Hepatocyte (in vitro differentiated cells): ENCODE data around the gene HIRA. TPM values are rescaled to one million over a fixed set of nuclear protein-coding genes. Genes with fewer than 3 reads are reported as not detected.

Experiments
- DNase-seq: peaks from one replicate; pipeline ENCODE4 v3.0.0-alpha.2; 2016; ENCODE audit warnings: low spot score
- H2AFZ ChIP-seq: fragments of 200-600 bp; sonication (generic); 2 replicates; pipeline ENCODE4 v1.6.0; 2016; ENCODE audit warnings: antibody characterized with exemption, mild to moderate bottlenecking
- H3K27ac ChIP-seq: fragments of 200-600 bp; sonication (generic); 2 replicates; pipeline ENCODE4 v1.5.1; 2016; ENCODE audit warnings: mild to moderate bottlenecking
- H3K27me3 ChIP-seq: fragments of 200-600 bp; sonication (generic); 2 replicates; pipeline ENCODE4 v1.6.1; 2016
- H3K36me3 ChIP-seq: fragments of 200-600 bp; sonication (generic); replicated peaks from 2 replicates; pipeline ENCODE4 v1.5.1; 2016; ENCODE audit warnings: low read depth; ENCODE audit not compliant: insufficient read depth
- H3K4me1 ChIP-seq: fragments of 200-600 bp; sonication (generic); 2 replicates; pipeline ENCODE4 v1.5.1; 2016; ENCODE audit warnings: mild to moderate bottlenecking, moderate library complexity; ENCODE audit not compliant: insufficient read depth
- H3K4me2 ChIP-seq: fragments of 200-600 bp; sonication (generic); 2 replicates; pipeline ENCODE4 v1.6.0; 2016
- H3K4me3 ChIP-seq: fragments of 200-600 bp; sonication (generic); 2 replicates; pipeline ENCODE4 v1.5.1; 2016; ENCODE audit warnings: mild to moderate bottlenecking
- H3K79me2 ChIP-seq: fragments of 200-600 bp; sonication (generic); 2 replicates; pipeline ENCODE4 v1.6.0; 2017; ENCODE audit warnings: mild to moderate bottlenecking
- H3K9me2 ChIP-seq: fragments of 200-600 bp; sonication (generic); replicated peaks from 2 replicates; pipeline ENCODE4 v1.6.0; 2017; ENCODE audit warnings: mild to moderate bottlenecking; ENCODE audit not compliant: insufficient read depth
- H3K9me3 ChIP-seq: fragments of 200-600 bp; sonication (generic); 2 replicates; pipeline ENCODE4 v1.5.1; 2016; ENCODE audit warnings: low read depth, mild to moderate bottlenecking
- H4K20me1 ChIP-seq: fragments of 200-600 bp; sonication (generic); 2 replicates; pipeline ENCODE4 v1.6.0; 2016; ENCODE audit warnings: mild to moderate bottlenecking; ENCODE audit not compliant: insufficient read depth, poor library complexity, severe bottlenecking
- CTCF ChIP-seq: fragments of 200-600 bp; sonication (generic); IDR thresholded peaks from 2 replicates; pipeline ENCODE4 v1.5.1; 2016; ENCODE audit warnings: antibody characterized with exemption, mild to moderate bottlenecking; ENCODE audit not compliant: poor library complexity
- EZH2 ChIP-seq: fragments of 200-600 bp; sonication (generic); IDR thresholded peaks from 2 replicates; pipeline ENCODE4 v1.6.1; 2016; ENCODE audit warnings: antibody characterized with exemption, mild to moderate bottlenecking, borderline replicate concordance
- EZH2phosphoT487 ChIP-seq: fragments of 200-600 bp; sonication (generic); IDR thresholded peaks from one replicate; pipeline ENCODE4 v1.6.1; 2018; ENCODE audit warnings: antibody characterized with exemption, mild to moderate bottlenecking, low read depth, moderate library complexity; ENCODE audit not compliant: unreplicated experiment, severe bottlenecking
- WGBS: methylation state at CpG from one replicate; pipeline ENCODE4 v1.1.6; 2016; ENCODE audit warnings: low lambda C conversion rate; ENCODE audit errors: missing lambda C conversion rate; 5-methylcytosine and 5-hydroxymethylcytosine counted together
- polyA plus RNA-seq: library from polyadenylated mRNA; unstranded; fragments of >200 nt; fragmentation: Nextera tagmentation; extraction: Ambion mirVana; gene quantifications from 2 replicates; pipeline ENCODE4 v1.2.1, GENCODE V29; 2016
- total RNA-seq: library from RNA; depleted of rRNA; stranded (reverse); fragments of >200 nt; gene quantifications from 2 replicates; pipeline ENCODE4 v1.2.3, GENCODE V29; 2014

HIRA gene
- total and polyA plus RNA-seq, 2 experiments from 2014 or later = 23.5 to 30.6 TPM

GRCh38 chr22:19351604-19352003 is 79.9 kb downstream of the HIRA start:
- Histone ChIP-seq H3K27me3 (no peaks in the 10 kb centered on the region), H3K27ac (no peak overlapping the region), H3K4me3 (no peak overlapping the region), H2AFZ (no peak overlapping the region), H4K20me1 (no peaks in the 10 kb centered on the region), H3K4me2 (no peak overlapping the region), H3K9me2 (no peaks in the 10 kb centered on the region), H3K9me3 (no peaks in the 10 kb centered on the region), H3K4me1 (no peaks in the 10 kb centered on the region), H3K79me2 (no peaks in the 10 kb centered on the region), H3K36me3 (no peaks in the 10 kb centered on the region)
- no peak for TF ChIP-seq EZH2
- no peak for TF ChIP-seq CTCF
- no peak for TF ChIP-seq EZH2phosphoT487
- no peak for DNase-seq
- WGBS = 96% methylated on average over 6 of the region's 6 CpGs

GRCh38 chr22:19350947-19351346 is 80.6 kb downstream of the HIRA start:
- no peak for TF ChIP-seq CTCF
- no peak for TF ChIP-seq EZH2phosphoT487
- TF ChIP-seq EZH2 = no peak
- Histone ChIP-seq H3K4me2 (no peak overlapping the region), H4K20me1 (no peaks in the 10 kb centered on the region), H3K4me1 (no peaks in the 10 kb centered on the region), H3K9me2 (no peaks in the 10 kb centered on the region), H3K36me3 (no peaks in the 10 kb centered on the region), H3K4me3 (no peak overlapping the region), H3K79me2 (no peaks in the 10 kb centered on the region), H2AFZ (no peak overlapping the region), H3K9me3 (no peaks in the 10 kb centered on the region), H3K27ac (no peak overlapping the region), H3K27me3 (no peaks in the 10 kb centered on the region)
- 97% methylated on average over 9 of the region's 9 CpGs for WGBS
- no peak for DNase-seq

- WGBS = 94% methylated on average over 1 of the region's 1 CpG
- Histone ChIP-seq H3K4me2 (no peak overlapping the region), H4K20me1 (no peaks in the 10 kb centered on the region), H3K27ac (no peak overlapping the region), H3K4me1 (no peaks in the 10 kb centered on the region), H3K36me3 (no peaks in the 10 kb centered on the region), H2AFZ (no peak overlapping the region), H3K9me3 (no peaks in the 10 kb centered on the region), H3K9me2 (no peaks in the 10 kb centered on the region), H3K79me2 (no peaks in the 10 kb centered on the region), H3K4me3 (no peak overlapping the region), H3K27me3 (no peaks in the 10 kb centered on the region)
- TF ChIP-seq EZH2 = no peak
- DNase-seq = no peak
Observed at GRCh38 chr22:19350476-19350859, 81.1 kb downstream of the HIRA start.

- Histone ChIP-seq H3K9me2 (no peaks in the 10 kb centered on the region), H3K27me3 (no peaks in the 10 kb centered on the region), H3K4me1 (no peaks in the 10 kb centered on the region), H3K4me2 (no peak overlapping the region), H3K79me2 (no peaks in the 10 kb centered on the region), H3K9me3 (no peaks in the 10 kb centered on the region), H2AFZ (no peak overlapping the region), H3K27ac (no peak overlapping the region), H4K20me1 (no peaks in the 10 kb centered on the region), H3K4me3 (no peak overlapping the region), H3K36me3 (no peaks in the 10 kb centered on the region)
- 96% methylated on average over 5 of the region's 5 CpGs for WGBS
- TF ChIP-seq EZH2phosphoT487 = no peak
- no peak for TF ChIP-seq EZH2
- no peak for TF ChIP-seq CTCF
- no peak for DNase-seq
Observed at GRCh38 chr22:19349778-19350475, 81.6 kb downstream of the HIRA start.
